Kidney glomerular epithelial cell (primary cell): ENCODE data around the gene COQ2.
"Not testable (repeated sequence)": the region's sequence is repeated elsewhere in the genome, so short reads cannot be mapped to it uniquely, and the experiment has no call there.

Experiments
- DNase-seq: peaks from one replicate; lab custom pipeline; 2025; lab: John Stamatoyannopoulos, UW

The COQ2 gene

DNA sequence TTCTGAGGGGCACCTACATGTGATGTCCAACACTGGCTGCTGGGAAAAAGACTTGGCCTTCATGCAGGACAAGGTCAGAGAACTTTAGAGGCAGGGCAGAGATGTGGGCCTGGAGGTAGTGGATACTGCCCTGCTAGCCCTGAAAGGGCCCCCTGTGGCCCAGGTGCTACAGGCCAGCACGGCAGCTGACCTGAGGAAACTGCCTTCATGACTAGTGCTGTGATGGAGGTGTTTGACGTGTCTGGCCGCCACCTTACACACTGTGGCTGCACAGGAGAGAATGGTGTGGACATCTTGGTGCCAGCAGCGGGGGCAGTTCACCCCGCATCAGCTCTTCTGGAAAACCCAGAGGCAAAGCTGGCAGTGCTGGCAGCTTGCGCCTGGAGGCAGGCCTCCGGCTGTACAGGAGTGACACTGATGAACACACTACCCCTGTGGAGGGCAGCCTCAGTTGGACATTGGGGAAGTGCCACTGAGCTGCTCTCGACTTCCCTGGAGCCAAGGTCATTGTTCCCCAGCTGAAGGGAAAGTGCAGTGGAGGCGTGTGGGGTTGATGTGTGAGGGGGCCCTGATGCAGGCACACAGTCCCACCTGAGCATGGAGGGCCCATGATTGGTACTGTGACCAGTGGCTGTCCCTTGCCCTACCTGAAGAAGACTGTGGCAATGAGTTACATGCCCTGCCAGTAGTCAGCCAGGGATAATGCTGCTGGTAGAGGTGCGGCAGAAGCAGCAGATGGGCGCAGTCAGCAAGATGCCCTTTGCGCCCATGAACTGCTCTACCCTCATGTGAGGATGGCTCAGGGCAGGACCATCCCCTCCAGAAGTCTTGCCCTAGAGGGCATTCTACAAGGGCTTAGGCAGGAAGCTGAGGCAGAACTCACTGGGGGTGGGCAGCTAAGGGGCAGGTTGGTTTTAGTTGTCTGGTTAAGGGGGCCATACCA is 36.9 kb downstream of the COQ2 start:
- DNase-seq = no peak

GRCh38 chr4:83241132-83241531 is 43.5 kb downstream of the COQ2 start:
- DNase-seq = no peak

- DNase-seq = no peak
Observed at GRCh38 chr4:83240379-83240875, 44.2 kb downstream of the COQ2 start.

GRCh38 chr4:83238393-83239248 is 46.0 kb downstream of the COQ2 start:
- DNase-seq = no peak

DNA sequence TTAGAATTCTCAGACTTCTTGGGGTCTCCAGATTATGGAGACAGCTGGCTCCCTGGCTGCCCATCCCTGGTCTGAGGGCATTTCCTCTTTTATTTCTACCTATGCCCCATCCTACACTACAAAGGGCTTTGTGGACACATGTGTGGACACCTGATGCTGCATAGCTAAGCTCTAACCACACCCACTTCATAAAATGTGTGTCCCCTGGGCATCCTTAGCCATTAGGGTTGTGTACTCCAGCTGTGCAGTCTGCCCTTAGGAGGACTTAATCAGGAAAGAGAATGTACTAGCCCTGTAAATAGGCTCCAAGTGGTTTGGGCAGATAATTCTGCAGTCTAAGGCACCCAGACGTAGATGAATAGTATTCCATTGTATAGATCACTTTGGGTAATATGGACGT is 47.0 kb downstream of the COQ2 start:
- DNase-seq = no peak

DNA sequence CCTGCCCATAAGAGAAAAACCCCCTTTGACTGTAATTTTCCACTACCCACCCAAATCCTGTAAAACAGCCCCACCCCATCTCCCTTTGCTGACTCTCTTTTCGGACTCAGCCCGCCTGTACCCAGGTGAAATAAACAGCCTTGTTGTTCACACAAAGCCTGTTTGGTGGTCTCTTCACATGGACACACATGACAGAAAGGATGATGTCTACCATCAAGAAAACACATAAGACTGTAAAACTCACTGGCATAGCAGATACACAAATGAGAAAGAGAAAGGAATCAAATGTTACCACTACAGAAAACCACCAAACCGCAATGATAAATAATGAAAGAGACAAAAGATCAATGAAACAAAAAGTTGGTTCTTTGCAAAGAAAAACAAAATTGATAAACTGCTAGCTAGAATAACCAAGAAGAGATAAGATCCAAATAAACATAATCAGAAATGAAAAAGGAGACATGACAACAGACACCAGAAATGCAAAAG is 48.9 kb downstream of the COQ2 start:
- not testable (repeated sequence) for DNase-seq

DNA sequence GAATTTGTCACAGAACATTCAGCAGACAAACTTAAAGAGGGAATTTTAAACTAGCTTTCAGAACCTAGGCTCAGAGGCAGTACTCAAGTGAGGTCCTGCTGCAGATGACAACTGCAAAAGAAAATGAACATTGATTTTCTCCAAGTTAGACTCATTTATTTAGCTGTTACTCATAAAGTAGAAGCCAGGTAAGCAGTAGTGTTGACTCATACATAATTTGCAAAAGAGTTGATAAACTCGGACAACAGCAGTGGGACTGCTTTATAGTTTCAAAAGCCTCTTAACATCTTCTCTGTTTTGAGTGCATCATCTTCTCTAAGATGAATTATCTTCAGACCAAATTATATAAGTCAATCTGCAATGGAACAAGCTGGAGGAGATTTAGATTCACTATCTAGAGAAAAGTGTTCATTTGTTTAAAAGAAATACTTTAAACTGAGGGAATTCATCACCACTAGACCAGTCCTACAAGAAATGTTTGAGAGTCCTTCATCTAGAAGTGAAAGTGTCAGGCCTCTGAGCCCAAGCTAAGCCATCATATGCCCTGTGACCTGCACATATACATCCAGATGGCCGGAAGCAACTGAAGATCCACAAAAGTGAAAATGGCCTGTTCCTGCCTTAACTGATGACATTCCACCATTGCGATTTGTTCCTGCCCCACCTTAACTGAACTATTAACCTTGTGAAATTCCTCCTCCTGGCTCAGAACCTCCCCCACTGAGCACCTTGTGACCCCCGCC is 49.5 kb downstream of the COQ2 start:
- DNase-seq = no peak

DNA sequence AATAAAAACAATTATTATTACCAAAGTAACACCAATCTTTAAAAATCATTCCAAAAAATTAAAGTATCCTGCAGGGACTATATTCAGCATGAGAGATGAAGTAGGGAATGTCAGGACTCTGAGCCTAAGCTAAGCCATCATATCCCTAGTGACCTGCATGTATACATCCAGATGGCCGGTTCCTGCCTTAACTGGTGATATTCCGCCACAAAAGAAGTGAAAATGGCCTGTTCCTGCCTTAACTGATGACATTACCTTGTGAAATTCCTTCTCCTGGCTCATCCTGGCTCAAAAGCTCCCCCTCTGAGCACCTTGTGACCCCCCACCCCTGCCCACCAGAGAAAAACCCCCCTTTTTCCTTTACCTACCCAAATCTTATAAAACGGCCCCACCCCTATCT is 50.2 kb downstream of the COQ2 start:
- DNase-seq = not testable (repeated sequence)

DNA sequence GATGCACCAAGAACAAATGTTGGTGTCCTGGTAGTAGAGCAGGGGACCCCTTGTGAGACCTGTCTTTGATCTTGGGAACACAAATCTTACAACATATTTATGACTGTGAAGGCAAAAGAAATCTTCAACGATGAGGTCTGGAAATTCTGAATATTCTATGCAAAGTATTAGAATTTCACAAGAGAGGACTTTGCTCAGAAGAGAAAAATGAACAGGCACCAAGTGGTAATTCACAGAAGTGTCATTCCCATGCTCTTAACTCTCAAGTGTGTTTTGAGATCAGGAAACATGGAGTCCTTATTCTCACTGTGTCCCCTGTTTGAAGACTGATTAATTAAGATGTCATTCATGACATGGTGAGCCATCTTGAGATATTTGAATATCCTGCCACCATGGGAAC is 52.5 kb downstream of the COQ2 start:
- DNase-seq = no peak

GRCh38 chr4:83231620-83232076 is 53.0 kb downstream of the COQ2 start:
- no peak for DNase-seq

GRCh38 chr4:83230928-83231327 is 53.7 kb downstream of the COQ2 start:
- DNase-seq = no peak

- no peak for DNase-seq
Observed at GRCh38 chr4:83229791-83230190, 54.8 kb downstream of the COQ2 start.

DNA sequence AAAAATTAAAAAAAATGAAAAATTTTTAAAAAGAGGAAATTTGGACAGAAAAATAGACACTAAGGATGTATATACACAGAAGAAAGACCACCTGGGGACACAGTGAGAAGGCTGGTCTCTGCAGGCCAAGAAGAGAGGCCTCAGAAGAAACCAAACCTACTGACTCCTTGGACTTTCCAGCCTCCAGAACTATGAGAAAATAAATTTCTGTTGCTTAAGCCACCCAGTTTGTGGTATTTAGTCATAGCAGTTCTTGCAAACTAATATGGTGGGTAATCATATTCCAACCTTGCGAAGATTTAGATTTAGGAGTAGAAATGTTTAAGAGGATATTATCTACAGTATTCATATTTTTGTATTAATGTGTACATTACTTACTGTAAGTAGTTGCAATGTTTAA is 56.4 kb downstream of the COQ2 start:
- DNase-seq = no peak

DNA sequence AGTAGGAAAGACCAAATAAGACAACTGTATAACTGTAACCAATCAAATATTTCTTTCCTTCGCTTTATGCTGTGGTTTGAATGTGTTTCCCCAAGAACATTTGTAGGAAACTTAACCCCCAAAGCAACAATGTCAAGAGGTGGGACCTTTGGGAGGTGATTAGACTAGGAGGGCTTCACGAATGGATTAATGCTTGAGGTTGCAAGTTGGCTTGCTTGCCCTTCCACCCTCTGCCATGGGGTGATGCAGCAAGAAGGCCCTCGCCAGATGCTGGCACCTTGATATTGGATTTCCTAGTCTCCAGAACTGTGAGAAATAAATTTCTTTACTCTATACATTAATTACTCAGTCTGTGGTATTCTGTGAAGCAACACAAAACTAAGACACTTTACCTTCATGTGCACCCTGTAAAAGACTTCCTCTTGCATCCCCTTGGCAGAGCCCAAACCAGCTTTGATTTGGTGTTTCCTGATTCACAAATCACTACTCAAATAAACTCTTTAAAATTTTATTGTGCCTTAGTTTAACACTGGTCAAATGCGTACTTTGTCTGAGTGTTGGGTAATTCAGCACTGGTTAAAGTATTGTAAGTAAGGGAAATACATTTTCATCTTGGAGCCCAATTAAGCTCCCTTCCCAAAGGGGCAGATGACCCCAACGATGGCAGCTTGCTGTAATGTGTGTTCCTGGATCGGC is 59.9 kb downstream of the COQ2 start:
- no peak for DNase-seq

- no peak for DNase-seq
Observed at GRCh38 chr4:83223781-83224180, 60.8 kb downstream of the COQ2 start.

GRCh38 chr4:83221897-83222441 is 62.6 kb downstream of the COQ2 start:
- no peak for DNase-seq

DNA sequence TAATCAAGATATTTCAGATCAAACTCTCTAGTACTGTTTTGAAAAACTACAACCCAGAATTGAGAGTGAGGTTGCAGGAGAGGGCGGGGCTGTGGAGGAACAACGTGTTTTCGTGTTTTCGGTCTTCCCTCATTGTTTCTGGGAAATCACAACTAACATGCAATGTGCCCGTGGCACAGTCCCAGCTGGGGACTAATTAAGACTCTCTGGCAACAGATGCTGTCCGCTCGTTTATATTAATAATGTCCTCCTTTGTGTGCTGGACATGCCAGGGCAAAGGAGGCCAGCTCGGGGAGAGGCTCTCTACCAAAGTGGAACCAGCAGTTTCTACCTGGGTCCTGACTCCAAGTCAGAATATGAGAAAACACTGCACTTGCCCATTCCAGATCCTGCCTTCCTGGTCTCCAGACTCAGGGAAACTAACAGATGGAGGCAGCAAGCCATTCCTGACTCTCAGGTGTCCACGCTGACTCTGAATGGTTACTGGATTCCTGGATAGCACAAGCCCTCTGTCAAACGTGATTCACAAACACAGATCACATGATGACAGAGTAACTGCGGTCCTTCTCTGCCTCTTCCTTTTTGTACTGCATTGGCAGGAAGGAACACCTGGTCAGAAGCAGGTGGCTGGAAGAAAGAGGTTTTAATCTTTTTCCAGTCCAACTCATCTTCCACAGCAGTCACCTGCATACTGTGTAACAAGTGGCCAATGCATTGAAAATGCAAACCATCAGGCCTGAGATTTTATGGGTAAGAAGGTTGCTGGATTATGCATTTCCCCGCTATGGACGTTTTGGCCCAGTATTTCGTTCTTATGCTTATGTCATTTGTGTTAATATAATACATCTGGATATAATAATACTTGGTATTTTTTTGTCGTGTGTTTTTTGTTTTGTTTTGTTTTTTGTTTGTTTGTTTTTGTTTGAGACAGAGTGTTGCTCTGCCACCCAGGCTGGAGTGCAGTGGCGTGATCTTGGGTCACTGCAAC is 65.0 kb downstream of the COQ2 start:
- DNase-seq = no peak

- DNase-seq = no peak
Observed at GRCh38 chr4:83217721-83218522, 66.7 kb downstream of the COQ2 start.
